NCI-H82 treated with DMSO at 0.1 percent for 48 hours (cell line): ENCODE measurements around the gene CRYBB1.

Source experiments
- DNase-seq: peaks from one replicate; lab custom pipeline; 2025; ENCODE audit not compliant: unreplicated experiment; lab: John Stamatoyannopoulos, UW

CRYBB1 gene

GRCh38 chr22:26559961-26560575, 57.8 kb downstream of the CRYBB1 start:
- no peak for DNase-seq

- no peak for DNase-seq
Measured at GRCh38 chr22:26558248-26558895, 59.5 kb downstream of the CRYBB1 start.

- no peak for DNase-seq
Measured at GRCh38 chr22:26556904-26557303, 60.9 kb downstream of the CRYBB1 start.

- no peak for DNase-seq
Measured at GRCh38 chr22:26555478-26555877, 62.3 kb downstream of the CRYBB1 start.

GRCh38 chr22:26554956-26555355, 62.9 kb downstream of the CRYBB1 start:
- DNase-seq = no peak

GRCh38 chr22:26553056-26553752, 64.6 kb downstream of the CRYBB1 start:
- DNase-seq = no peak

- no peak for DNase-seq
Measured at GRCh38 chr22:26552466-26552865, 65.4 kb downstream of the CRYBB1 start.

- no peak for DNase-seq
Measured at GRCh38 chr22:26551568-26551967, 66.3 kb downstream of the CRYBB1 start.

- no peak for DNase-seq
Measured at GRCh38 chr22:26550498-26551033, 67.3 kb downstream of the CRYBB1 start.

- no peak for DNase-seq
Measured at GRCh38 chr22:26549902-26550497, 67.8 kb downstream of the CRYBB1 start.
